DND-41 (cell line): ENCODE results near the gene PLPP7.

Source experiments
- ATAC-seq: fragments of 200-7000 bp; cut with Tn5 transposase; 3 replicates; pipeline ENCODE4 v1.9.1; 2021; ENCODE audit warnings: low read depth; ENCODE audit not compliant: insufficient read depth
- DNase-seq: peaks from one replicate; pipeline ENCODE4 v3.0.0-alpha.2; 2020
- H2AFZ ChIP-seq: 2 replicates; pipeline ENCODE4 v1.6.0; 2012; ENCODE audit warnings: low read depth, low read length
- H3K27ac ChIP-seq: 2 replicates; pipeline ENCODE4 v1.5.1; 2012; ENCODE audit warnings: low read length, inconsistent platforms
- H3K27me3 ChIP-seq: fragments of 200-600 bp; sonication (generic); 2 replicates; pipeline ENCODE4 v1.6.0; 2012; ENCODE audit warnings: low read length, mild to moderate bottlenecking, inconsistent platforms; ENCODE audit not compliant: insufficient read depth, poor library complexity
- H3K36me3 ChIP-seq: 2 replicates; pipeline ENCODE4 v1.5.1; 2012; ENCODE audit warnings: low read length, inconsistent platforms; ENCODE audit not compliant: insufficient read depth
- H3K4me1 ChIP-seq: 2 replicates; pipeline ENCODE4 v1.5.1; 2012; ENCODE audit warnings: mild to moderate bottlenecking, low read length; ENCODE audit not compliant: insufficient read depth
- H3K4me2 ChIP-seq: 2 replicates; pipeline ENCODE4 v1.6.0; 2012; ENCODE audit warnings: mild to moderate bottlenecking, moderate library complexity, low read length, inconsistent platforms; ENCODE audit not compliant: insufficient read depth
- H3K4me3 ChIP-seq, 2 experiments: fragments of 200-600 bp in 1 of 2; shearing (Covaris generic) in 1 of 2; 2 replicates each; pipeline ENCODE4 v1.5.1; 2012 to 2016; ENCODE audit warnings: inconsistent platforms in 2 of 2, low read length in 2 of 2, mild to moderate bottlenecking in 2 of 2, low read depth in 1 of 2, moderate library complexity in 1 of 2
- H3K79me2 ChIP-seq: 2 replicates; pipeline ENCODE4 v1.6.0; 2012; ENCODE audit warnings: low read length, inconsistent platforms; ENCODE audit not compliant: insufficient read depth
- H3K9ac ChIP-seq: 2 replicates; pipeline ENCODE4 v1.6.0; 2012; ENCODE audit warnings: low read depth, mild to moderate bottlenecking, inconsistent platforms, low read length, moderate library complexity
- H3K9me3 ChIP-seq: 2 replicates; pipeline ENCODE4 v1.5.1; 2012; ENCODE audit warnings: low read length, moderate library complexity, mild to moderate bottlenecking, inconsistent platforms; ENCODE audit not compliant: insufficient read depth, severe bottlenecking
- H4K20me1 ChIP-seq: 2 replicates; pipeline ENCODE4 v1.6.0; 2012; ENCODE audit warnings: low read length; ENCODE audit not compliant: insufficient read depth
- CTCF ChIP-seq: IDR thresholded peaks from 2 replicates; pipeline ENCODE4 v1.5.1; 2012; ENCODE audit warnings: borderline replicate concordance, low read length, moderate library complexity, mild to moderate bottlenecking; ENCODE audit not compliant: poor library complexity, severe bottlenecking; ENCODE audit errors: extremely low read depth
- EZH2 ChIP-seq: IDR thresholded peaks from 3 replicates; pipeline ENCODE4 v1.6.1; 2012; ENCODE audit warnings: borderline replicate concordance, low read depth, mild to moderate bottlenecking, moderate library complexity, low read length, inconsistent platforms; ENCODE audit not compliant: severe bottlenecking

PLPP7 gene

GRCh38 chr9:131277910-131278701 lies 11.4 kb upstream of the PLPP7 start:
- Histone ChIP-seq H3K27ac (peak overlapping the region; percentile 84), H3K79me2 (peaks cover 44% of the 10 kb centered on the region), H3K4me1 (peaks cover 20% of the 10 kb centered on the region), H3K4me2 (peak overlapping the region; percentile 86), H3K9me3 (no peaks in the 10 kb centered on the region), H4K20me1 (no peaks in the 10 kb centered on the region), H3K9ac (peak overlapping the region; percentile 80), H3K36me3 (peaks cover 22% of the 10 kb centered on the region; the same call in 1 of the 2 replicates), H2AFZ (peak overlapping the region; percentile 74), H3K4me3 (peak overlapping the region; percentile 65 to 86; a peak in 3 of 4 replicates), H3K27me3 (no peaks in the 10 kb centered on the region)
- ATAC-seq (peak; percentile 74), DNase-seq (peak; percentile 90)
- TF ChIP-seq EZH2 (no peak), CTCF (no peak)

GRCh38 chr9:131278702-131279111 lies 10.8 kb upstream of the PLPP7 start:
- peak overlapping the region; percentile 55; the same call in 1 of the 2 replicates for H3K4me2 ChIP-seq
- H3K27ac ChIP-seq = no peak overlapping the region; the same call in 1 of the 2 replicates
- peaks cover 17% of the 10 kb centered on the region; the same call in 1 of the 2 replicates for H3K36me3 ChIP-seq
- TF ChIP-seq CTCF (no peak), EZH2 (no peak)
- H3K9ac ChIP-seq = 0 out of 2 replicates have a peak overlapping the region, but pooled peaks have one; percentile 14
- no peaks in the 10 kb centered on the region for H4K20me1 ChIP-seq
- H2AFZ ChIP-seq = peak overlapping the region; percentile 74
- ATAC-seq (no peak), DNase-seq (peak; percentile 15)
- H3K27me3 ChIP-seq = no peaks in the 10 kb centered on the region
- H3K4me3 ChIP-seq = no peak overlapping the region
- no peaks in the 10 kb centered on the region for H3K9me3 ChIP-seq
- H3K4me1 ChIP-seq = peaks cover 14% of the 10 kb centered on the region
- peaks cover 38% of the 10 kb centered on the region for H3K79me2 ChIP-seq

GRCh38 chr9:131279196-131279862 lies 10.2 kb upstream of the PLPP7 start:
- no peak overlapping the region for H2AFZ ChIP-seq

More at GRCh38 chr9:131279196-131279862, 10.2 kb upstream of the PLPP7 start:
- Histone ChIP-seq H3K4me3 (no peak overlapping the region), H4K20me1 (no peaks in the 10 kb centered on the region), H3K27ac (no peak overlapping the region), H3K79me2 (peaks cover 32% of the 10 kb centered on the region), H3K9ac (no peak overlapping the region), H3K36me3 (peaks cover 11% of the 10 kb centered on the region; the same call in 1 of the 2 replicates), H3K4me1 (peaks cover 8% of the 10 kb centered on the region), H3K9me3 (no peaks in the 10 kb centered on the region), H3K4me2 (no peak overlapping the region), H3K27me3 (no peaks in the 10 kb centered on the region)
- TF ChIP-seq EZH2 = no peak
- TF ChIP-seq CTCF = no peak
- no peak for DNase-seq
- ATAC-seq = no peak
